WTC11 (cell line): Measurements from ENCODE around the gene SGIP1. TPM values are rescaled to one million over a fixed set of nuclear protein-coding genes. Genes with fewer than 3 reads are reported as not detected.

ENCODE experiments used
- ATAC-seq: fragments of 200-7000 bp; cut with Tn5 transposase; 2 replicates; pipeline ENCODE4 v1.10.0; 2021; ENCODE audit warnings: mild to moderate bottlenecking, moderate library complexity
- CTCF ChIA-PET: fragments of 300-600 bp; sonication (Branson Sonifier 250); formaldehyde crosslinking; loops from one replicate; lab custom pipeline; 2021; ENCODE audit warnings: antibody characterized with exemption; lab: Charles Lee
- POLR2A ChIA-PET: fragments of 350-600 bp; sonication (Branson Sonifier 250); formaldehyde crosslinking; loops from one replicate; lab custom pipeline; 2021; ENCODE audit warnings: antibody characterized with exemption; lab: Charles Lee
- DNase-seq: peaks from one replicate; pipeline ENCODE4 v3.0.0; 2021; ENCODE audit warnings: low spot score
- H3K27ac Mint-ChIP-seq: 2 replicates; pipeline ENCODE4 v1.8.0; 2021; ENCODE audit warnings: mixed read lengths
- H3K27me3 Mint-ChIP-seq: 2 replicates; pipeline ENCODE4 v1.8.0; 2021; ENCODE audit warnings: low read depth, mild to moderate bottlenecking, moderate library complexity, mixed read lengths
- H3K36me3 Mint-ChIP-seq: 2 replicates; pipeline ENCODE4 v1.8.0; 2021; ENCODE audit warnings: mixed read lengths
- H3K4me1 Mint-ChIP-seq: 2 replicates; pipeline ENCODE4 v1.8.0; 2022; ENCODE audit warnings: mixed read lengths
- H3K4me3 Mint-ChIP-seq: 2 replicates; pipeline ENCODE4 v1.8.0; 2021; ENCODE audit warnings: mild to moderate bottlenecking, moderate library complexity, mixed read lengths
- H3K9me3 Mint-ChIP-seq: 2 replicates; pipeline ENCODE4 v1.8.0; 2021; ENCODE audit warnings: mixed read lengths
- AFF4 ChIP-seq: sonication (generic); formaldehyde crosslinking; IDR thresholded peaks from 2 replicates; pipeline ENCODE4 v1.8.1; 2023; ENCODE audit warnings: mild to moderate bottlenecking, missing genetic modification reagents, borderline replicate concordance
- ATF1 ChIP-seq: sonication (generic); formaldehyde crosslinking; IDR thresholded peaks from 2 replicates; pipeline ENCODE4 v1.8.1; 2023; ENCODE audit warnings: mild to moderate bottlenecking, moderate library complexity, missing genetic modification reagents
- CBFB ChIP-seq: sonication (generic); formaldehyde crosslinking; IDR thresholded peaks from 2 replicates; pipeline ENCODE4 v1.8.1; 2022; ENCODE audit warnings: mild to moderate bottlenecking, low read depth, missing genetic modification reagents
- CREM ChIP-seq: sonication (generic); formaldehyde crosslinking; IDR thresholded peaks from 2 replicates; pipeline ENCODE4 v1.8.1; 2022; ENCODE audit warnings: mild to moderate bottlenecking, missing genetic modification reagents, moderate library complexity
- E2F5 ChIP-seq: sonication (generic); formaldehyde crosslinking; IDR thresholded peaks from 2 replicates; pipeline ENCODE4 v1.8.1; 2022; ENCODE audit warnings: mild to moderate bottlenecking, moderate library complexity, missing genetic modification reagents
- ESRRA ChIP-seq: sonication (generic); formaldehyde crosslinking; IDR thresholded peaks from 2 replicates; pipeline ENCODE4 v1.8.1; 2022; ENCODE audit warnings: mild to moderate bottlenecking, missing genetic modification reagents, borderline replicate concordance
- ETV6 ChIP-seq: sonication (generic); formaldehyde crosslinking; IDR thresholded peaks from 2 replicates; pipeline ENCODE4 v1.8.1; 2022; ENCODE audit warnings: mild to moderate bottlenecking, missing genetic modification reagents
- JUN ChIP-seq: sonication (generic); formaldehyde crosslinking; IDR thresholded peaks from 2 replicates; pipeline ENCODE4 v1.8.0; 2023; ENCODE audit warnings: mild to moderate bottlenecking, missing genetic modification reagents
- MAX ChIP-seq: sonication (generic); formaldehyde crosslinking; IDR thresholded peaks from 2 replicates; pipeline ENCODE4 v1.8.0; 2022; ENCODE audit warnings: mild to moderate bottlenecking, missing genetic modification reagents
- NFE2L1 ChIP-seq: sonication (generic); formaldehyde crosslinking; IDR thresholded peaks from 2 replicates; pipeline ENCODE4 v1.8.1; 2023; ENCODE audit warnings: missing genetic modification reagents
- NFYB ChIP-seq: sonication (generic); formaldehyde crosslinking; conservative IDR thresholded peaks from 2 replicates; pipeline ENCODE4 v1.8.0; 2022; ENCODE audit warnings: low read depth, missing genetic modification reagents
- NR2C2 ChIP-seq: sonication (generic); formaldehyde crosslinking; IDR thresholded peaks from 2 replicates; pipeline ENCODE4 v1.8.0; 2022; ENCODE audit warnings: mild to moderate bottlenecking, missing genetic modification reagents
- SMAD3 ChIP-seq: sonication (generic); formaldehyde crosslinking; IDR thresholded peaks from 2 replicates; pipeline ENCODE4 v1.8.0; 2022; ENCODE audit warnings: missing genetic modification reagents, mild to moderate bottlenecking, borderline replicate concordance
- SP1 ChIP-seq: sonication (generic); formaldehyde crosslinking; conservative IDR thresholded peaks from 2 replicates; pipeline ENCODE4 v1.8.1; 2022; ENCODE audit warnings: missing genetic modification reagents
- STAT6 ChIP-seq: sonication (generic); formaldehyde crosslinking; conservative IDR thresholded peaks from 2 replicates; pipeline ENCODE4 v1.8.1; 2023; ENCODE audit warnings: mild to moderate bottlenecking, low read depth, missing genetic modification reagents, moderate library complexity
- TEAD1 ChIP-seq: sonication (generic); formaldehyde crosslinking; IDR thresholded peaks from 2 replicates; pipeline ENCODE4 v1.8.0; 2022; ENCODE audit warnings: mild to moderate bottlenecking, missing genetic modification reagents
- ZNF232 ChIP-seq: sonication (generic); formaldehyde crosslinking; IDR thresholded peaks from 2 replicates; pipeline ENCODE4 v1.8.0; 2022; ENCODE audit warnings: mild to moderate bottlenecking, missing genetic modification reagents
- ZNF423 ChIP-seq: fragments of 250-450 bp; sonication (Bioruptor Pico); IDR thresholded peaks from 2 replicates; pipeline ENCODE4 v2.1.2; 2022; ENCODE audit warnings: mild to moderate bottlenecking, moderate library complexity
- ZNF532 ChIP-seq: fragments of 250-450 bp; sonication (Bioruptor Pico); IDR thresholded peaks from 2 replicates; pipeline ENCODE4 v1.9.0; 2021; ENCODE audit warnings: mild to moderate bottlenecking, borderline replicate concordance
- total RNA-seq: library from RNA; stranded (reverse); gene quantifications from 3 replicates; pipeline ENCODE4 v1.2.3, GENCODE V29; 2021

The SGIP1 gene
- total RNA-seq, 1 experiment from 2014 or later, result 3.9 TPM

GRCh38 chr1:66641891-66642473 is 108.0 kb downstream of the SGIP1 start:
- no peaks in the 10 kb centered on the region for H3K27me3 Mint-ChIP-seq
- ATAC-seq (peak; percentile 56), DNase-seq (no peak)
- peak overlapping the region; percentile 35 for H3K27ac Mint-ChIP-seq
- ChIA-PET CTCF (no interaction called here), POLR2A (no interaction called here)
- peaks cover 5% of the 10 kb centered on the region for H3K9me3 Mint-ChIP-seq
- H3K36me3 Mint-ChIP-seq, result no peaks in the 10 kb centered on the region
- H3K4me3 Mint-ChIP-seq, result no peak overlapping the region
- peaks cover 28% of the 10 kb centered on the region for H3K4me1 Mint-ChIP-seq
- TF ChIP-seq ZNF423 (CRISPR knock-in tag) (no peak), JUN (no peak), SP1 (CRISPR knock-in tag) (no peak), CREM (no peak), NFE2L1 (CRISPR knock-in tag) (no peak), AFF4 (CRISPR knock-in tag) (no peak), NFYB (CRISPR knock-in tag) (no peak), NR2C2 (no peak), ETV6 (CRISPR knock-in tag) (no peak), ESRRA (CRISPR knock-in tag) (no peak), STAT6 (CRISPR knock-in tag) (no peak), ZNF232 (CRISPR knock-in tag) (no peak), ZNF532 (no peak), CBFB (CRISPR knock-in tag) (no peak), E2F5 (CRISPR knock-in tag) (no peak), MAX (CRISPR knock-in tag) (no peak), ATF1 (CRISPR knock-in tag) (no peak), TEAD1 (CRISPR knock-in tag) (no peak), SMAD3 (no peak)
